GM18499 (cell line): ENCODE data around the gene CHRM4.

Experiments used
- ATAC-seq: cut with Tn5 transposase; IDR thresholded peaks from one replicate; pipeline ENCODE4 v1.9.1; 2021; ENCODE audit warnings: moderate number of reproducible peaks; ENCODE audit not compliant: insufficient read depth, unreplicated experiment

CHRM4 gene

DNA sequence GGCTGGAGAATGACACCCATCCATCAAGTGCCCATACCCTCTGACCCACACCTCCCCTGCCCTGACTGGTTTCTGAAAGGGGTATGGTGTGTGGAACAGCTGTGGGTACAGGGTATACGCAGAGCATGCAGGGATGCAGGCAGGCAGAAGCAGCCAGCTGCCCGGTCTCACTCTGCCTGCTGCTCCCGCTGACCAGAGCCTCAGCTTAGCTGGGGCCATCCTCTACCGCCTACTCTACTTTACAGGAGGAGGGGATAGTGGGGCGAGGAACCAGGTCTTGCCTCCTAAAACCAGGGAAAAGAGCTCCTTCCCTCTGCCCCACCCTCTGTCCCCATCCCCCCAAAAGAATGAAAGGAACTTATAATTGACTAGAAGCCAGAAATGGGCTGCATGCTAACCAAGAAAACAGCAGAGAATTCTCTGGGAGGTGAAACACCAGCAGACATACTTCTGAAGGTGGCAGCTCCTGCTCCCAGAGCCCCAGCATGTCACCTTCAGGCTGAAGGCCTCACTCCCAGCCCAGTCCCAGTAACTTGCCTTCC is 13.0 kb upstream of the CHRM4 start:
- ATAC-seq: no peak

DNA sequence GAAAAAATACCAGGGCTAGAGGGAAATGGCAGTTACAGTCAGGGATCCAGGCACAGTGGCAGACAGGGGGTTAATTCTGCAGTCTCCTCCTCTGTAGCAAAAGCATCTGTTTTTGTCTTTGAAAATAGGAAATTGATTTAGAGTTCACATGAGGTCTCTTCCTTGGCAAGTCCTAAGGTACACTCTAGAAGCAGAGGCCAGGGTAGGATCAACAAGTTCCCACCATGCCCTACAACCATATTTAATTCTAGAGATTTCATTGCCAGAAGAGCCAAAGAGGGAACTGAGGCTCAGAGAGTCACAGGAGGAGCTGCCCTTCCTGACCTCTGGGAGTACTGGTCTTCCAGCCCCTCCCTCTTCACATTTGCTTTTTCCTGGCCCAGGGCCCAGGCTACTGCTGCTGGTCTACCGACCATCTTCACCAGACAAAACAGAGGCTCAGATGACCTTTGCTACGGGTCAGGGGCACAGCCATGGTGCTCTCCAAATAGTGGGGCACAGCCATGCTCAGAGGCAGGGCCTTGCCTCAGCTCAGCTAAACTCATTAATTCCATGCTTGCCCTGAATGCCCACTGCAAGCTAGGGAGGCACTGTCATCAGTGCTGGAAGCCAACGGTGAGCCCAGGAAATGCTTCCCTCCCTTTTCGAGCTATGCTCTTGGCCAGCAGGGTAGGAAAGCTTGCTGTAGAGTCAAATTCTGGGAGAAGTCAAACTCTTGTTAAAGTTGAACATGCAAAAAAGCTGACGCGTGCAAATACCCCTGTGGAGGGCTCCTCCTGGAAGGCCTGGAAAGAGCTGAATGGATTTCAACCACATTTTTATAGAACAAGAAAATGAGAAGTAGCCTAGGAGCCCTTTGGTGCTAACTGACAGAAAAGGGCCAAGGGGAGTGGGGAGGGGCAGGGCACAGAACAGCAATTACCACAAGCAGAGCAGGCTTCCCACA is 11.7 kb upstream of the CHRM4 start:
- ATAC-seq: no peak

DNA sequence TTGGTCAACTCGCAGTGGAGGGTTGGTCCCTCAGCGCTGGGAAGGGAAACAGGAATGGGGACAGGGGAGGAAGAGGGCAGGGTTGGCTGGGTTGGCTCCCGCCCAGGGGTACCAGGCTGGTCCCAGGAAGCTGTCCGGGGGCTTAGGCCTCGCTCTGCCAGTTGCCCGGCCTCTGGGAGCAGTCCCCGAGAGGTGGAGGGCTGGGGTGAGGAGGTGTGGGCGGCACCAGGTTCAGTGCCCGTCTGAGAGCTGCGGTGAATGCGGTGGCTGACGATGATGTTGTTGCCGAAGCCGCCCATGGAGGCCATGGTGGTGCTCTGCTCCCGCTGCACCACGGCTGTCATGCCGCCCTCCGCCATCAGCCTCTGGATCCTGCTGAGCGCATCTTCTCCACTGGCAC is 6.0 kb upstream of the CHRM4 start:
- no peak for ATAC-seq

DNA sequence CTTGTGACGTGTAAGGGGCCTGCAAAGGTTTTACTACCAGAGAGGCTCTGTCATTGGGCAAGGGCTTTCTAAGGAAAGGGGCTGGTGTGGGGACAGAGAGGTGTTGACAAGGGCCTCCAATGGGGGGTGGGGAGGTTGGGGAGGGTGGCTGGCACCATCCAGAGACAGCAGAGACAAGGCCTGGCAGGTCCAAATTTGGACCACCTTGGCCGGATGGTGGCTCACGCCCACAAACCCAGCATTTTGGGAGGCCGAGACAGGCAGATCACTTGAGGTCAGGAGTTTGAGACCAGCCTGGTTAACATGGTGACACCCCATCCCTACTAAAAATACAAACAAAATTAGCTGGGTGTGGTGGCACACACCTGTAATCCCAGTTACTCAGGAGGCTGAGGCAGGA is 2.2 kb upstream of the CHRM4 start:
- ATAC-seq: no peak

DNA sequence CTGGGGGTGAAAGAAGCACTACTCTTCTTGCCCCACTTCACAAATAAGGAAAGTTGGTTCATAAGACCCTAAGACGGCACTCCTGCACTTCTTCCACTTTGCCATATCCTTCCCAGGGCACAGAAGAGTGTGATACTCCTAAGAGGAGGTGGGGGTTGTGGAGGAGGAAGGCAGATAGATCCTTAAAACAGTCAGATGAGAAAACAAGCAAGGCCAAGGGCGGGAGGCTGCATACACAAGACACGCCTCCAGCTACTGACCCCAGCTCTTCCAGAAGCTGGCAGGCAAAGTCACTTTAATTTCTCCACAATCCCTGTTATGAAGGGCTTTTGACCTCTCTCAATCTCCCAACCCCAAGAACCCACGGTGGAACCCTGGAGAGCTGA is 1.6 kb upstream of the CHRM4 start:
- ATAC-seq: no peak

DNA sequence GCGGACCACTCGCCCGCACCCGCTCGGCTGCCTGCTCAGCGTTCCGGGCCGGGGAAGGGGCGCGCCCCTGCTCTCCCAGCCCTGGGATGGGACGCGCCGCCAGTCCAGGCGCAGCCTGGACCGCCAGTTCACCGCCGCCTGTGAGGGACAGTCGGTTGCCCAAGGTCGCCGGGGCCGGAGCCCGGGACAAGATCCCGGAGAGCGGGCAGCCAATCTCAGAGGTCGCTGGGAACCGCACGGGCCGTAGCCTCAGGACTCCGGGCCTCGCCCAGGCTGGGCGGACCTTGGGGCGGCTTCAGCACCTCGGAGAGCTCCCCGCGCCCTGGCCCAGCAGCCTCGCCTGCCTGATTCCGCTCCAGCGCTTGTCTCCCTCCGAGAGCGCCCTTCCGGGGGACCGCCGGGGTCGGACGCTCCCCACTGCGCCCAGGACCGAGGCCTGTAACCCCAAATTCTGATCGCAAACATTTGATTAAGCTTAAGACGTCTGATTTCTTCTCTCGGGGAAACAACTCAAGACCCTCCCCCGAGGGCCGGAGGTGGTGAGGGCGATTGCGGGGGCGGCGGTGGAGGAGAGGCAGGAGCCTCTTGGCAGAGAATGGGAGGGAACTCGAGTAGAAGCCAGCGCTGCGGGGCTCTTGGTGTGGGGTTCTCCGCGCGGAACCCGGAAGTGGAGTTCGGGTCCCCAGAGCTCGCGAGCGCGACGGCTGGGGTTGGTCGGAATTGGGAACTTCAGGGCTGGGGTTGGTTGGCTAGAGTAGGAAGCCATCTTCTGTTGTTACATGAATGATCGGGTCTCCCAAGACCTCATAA is 1.1 kb upstream of the CHRM4 start:
- no peak for ATAC-seq

- ATAC-seq: no peak
Observed at GRCh38 chr11:46391186-46391577, 394 bp downstream of the CHRM4 start.

GRCh38 chr11:46390331-46391171 is 1.0 kb downstream of the CHRM4 start:
- ATAC-seq: no peak

DNA sequence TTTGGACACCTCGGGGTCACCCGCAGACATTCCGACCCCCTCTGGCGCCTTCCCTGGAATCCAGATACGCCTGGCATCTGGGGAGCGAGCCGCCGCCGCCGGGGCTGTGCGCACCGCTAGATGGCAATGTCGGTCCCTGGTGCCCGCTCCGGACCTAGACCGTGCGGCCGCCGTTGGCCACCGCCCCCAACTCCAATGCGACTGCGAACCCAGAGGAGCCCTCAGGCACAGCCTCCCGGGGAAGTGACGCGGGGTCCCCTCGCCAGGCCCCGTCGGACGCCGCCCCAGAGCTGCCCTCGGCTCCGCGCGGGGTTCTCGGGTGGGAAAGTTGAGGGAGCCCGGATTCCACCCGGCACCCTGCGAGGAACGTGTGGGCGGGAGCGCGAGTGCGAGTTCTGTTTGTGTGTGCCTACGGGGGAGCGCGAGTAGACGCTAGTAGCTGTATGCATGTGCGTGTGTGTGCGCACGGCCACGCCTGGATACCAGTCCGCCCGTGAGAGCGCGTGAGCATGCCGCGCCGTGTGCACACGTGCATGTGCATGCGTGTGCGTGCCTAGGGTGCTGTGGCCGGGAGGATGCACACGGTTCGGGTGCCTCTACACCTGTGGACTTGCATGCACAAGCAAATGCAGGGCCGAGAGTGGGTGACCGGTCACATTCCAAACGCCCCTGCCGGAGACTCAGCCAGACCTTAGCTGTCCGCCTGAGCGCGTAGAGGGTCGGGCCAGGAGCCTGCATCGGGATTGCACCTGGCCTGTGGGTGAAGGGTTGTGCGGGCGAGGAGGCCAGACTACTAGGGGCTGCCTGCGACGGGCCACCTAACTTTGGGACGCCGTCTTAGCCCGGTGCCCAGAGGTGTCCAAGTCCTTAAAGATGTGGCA is 1.9 kb downstream of the CHRM4 start:
- ATAC-seq: no peak

- ATAC-seq: no peak
Observed at GRCh38 chr11:46388619-46389449, 2.7 kb downstream of the CHRM4 start.

GRCh38 chr11:46387919-46388618 is 3.5 kb downstream of the CHRM4 start:
- ATAC-seq: no peak

DNA sequence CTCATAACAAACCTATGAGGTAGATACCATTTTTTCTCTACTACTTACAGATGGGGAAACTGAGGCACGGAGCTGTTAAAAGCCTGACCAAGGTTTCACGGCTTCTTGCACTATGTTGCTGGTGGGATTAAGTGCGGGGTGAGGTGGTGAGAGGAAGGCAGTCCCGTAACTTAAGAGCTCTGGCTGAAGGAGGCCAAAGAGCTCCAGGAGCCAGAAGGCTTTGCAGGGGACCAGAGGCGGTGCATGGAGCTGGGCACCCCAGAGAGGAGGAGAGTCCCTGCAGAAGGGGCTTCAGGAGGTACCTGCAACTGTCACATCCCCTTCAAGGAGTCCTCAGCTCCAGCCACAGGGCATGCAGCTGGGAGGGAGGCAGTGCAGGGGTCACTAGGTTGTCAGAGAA is 4.1 kb downstream of the CHRM4 start:
- no peak for ATAC-seq

DNA sequence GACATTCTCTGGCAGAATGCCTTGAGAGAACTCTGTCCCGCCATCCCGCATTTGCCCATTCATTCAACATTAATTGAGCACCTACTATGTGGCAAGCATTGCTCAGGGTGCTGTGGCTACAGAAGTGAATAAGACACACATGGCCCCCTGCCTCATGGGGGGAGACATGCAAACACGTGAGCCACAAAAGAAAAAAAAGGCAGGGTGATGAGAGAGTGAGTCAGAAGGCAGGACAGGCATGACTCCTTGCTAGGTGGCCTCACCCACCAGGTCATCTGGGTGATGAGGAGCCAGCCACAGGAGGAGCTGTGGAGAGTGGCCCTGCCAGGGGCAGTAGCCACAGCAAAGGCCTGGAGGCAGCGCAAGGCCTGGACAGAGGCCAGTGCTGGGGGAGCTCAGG is 4.9 kb downstream of the CHRM4 start:
- ATAC-seq: no peak

- ATAC-seq: no peak
Observed at GRCh38 chr11:46386005-46386578, 5.5 kb downstream of the CHRM4 start.

- ATAC-seq: no peak
Observed at GRCh38 chr11:46385169-46386004, 6.2 kb downstream of the CHRM4 start.

- ATAC-seq: no peak
Observed at GRCh38 chr11:46383974-46384701, 7.4 kb downstream of the CHRM4 start.
